HepG2 (cell line): ENCODE data around the gene CCDC180. TPM values are rescaled to one million over a fixed set of nuclear protein-coding genes. Genes with fewer than 3 reads are reported as not detected.
A peak's percentile ranks its signal among the peaks of the same experiment; 100 is the strongest.

ENCODE experiments used
- ATAC-seq: fragments of 200-7000 bp; cut with Tn5 transposase; 3 replicates; pipeline ENCODE4 v1.9.1; 2020; ENCODE audit warnings: mild to moderate bottlenecking, moderate library complexity
- BruUV-seq: library from RNA; stranded (reverse); fragments of 400-500 nt; replicated peaks from 2 replicates; lab custom pipeline; 2021; lab: Mats Ljungman, UMichigan
- CTCF ChIA-PET: fragments of 300-600 bp; formaldehyde crosslinking; extraction: SDS; loops from one replicate; lab custom pipeline; 2021; ENCODE audit warnings: low total read pairs, inconsistent platforms, low intra/inter-chr PET ratio; lab: Yijun Ruan, JAX
- POLR2A ChIA-PET: fragments of 350-600 bp; sonication (Branson Sonifier 250); formaldehyde crosslinking; loops from one replicate; lab custom pipeline; 2020; ENCODE audit warnings: antibody characterized with exemption, inconsistent platforms; lab: Yijun Ruan, JAX
- DNase-seq: peaks from one replicate; pipeline ENCODE4 v3.0.0-alpha.2; 2015; ENCODE audit warnings: low spot score
- FAIRE-seq: peaks from 3 replicates; lab custom pipeline; 2011; peaks lifted over from hg19 to GRCh38; lab: Jason Lieb, UNC
- H2AFZ ChIP-seq: one replicate; pipeline ENCODE4 v1.6.1; 2011; ENCODE audit warnings: low read length, inconsistent platforms
- H3K27ac ChIP-seq: fragments of 300-600 bp; 3 replicates; pipeline ENCODE4 v1.8.0; 2011; ENCODE audit warnings: mixed run types, mild to moderate bottlenecking, mixed read lengths, low read length, inconsistent platforms; ENCODE audit not compliant: insufficient read depth; ENCODE audit errors: extremely low read length
- H3K27me3 ChIP-seq, 2 experiments: fragments of 200-600 bp in 1 of 2; 2 replicates in 1 of 2; 3 replicates in 1 of 2; pipeline versions ENCODE4 v1.6.0 to v1.8.0; 2011; ENCODE audit warnings: low read length in 2 of 2, mild to moderate bottlenecking in 2 of 2, moderate library complexity in 2 of 2, inconsistent platforms in 1 of 2; ENCODE audit not compliant: insufficient read depth in 2 of 2, control insufficient read depth in 1 of 2
- H3K36me3 ChIP-seq, 2 experiments: fragments of 200-600 bp in 1 of 2; replicated peaks in 1 of 2; 2 replicates in 1 of 2; 3 replicates in 1 of 2; pipeline versions ENCODE4 v1.5.1 to v1.8.0; 2011; ENCODE audit warnings: low read length in 2 of 2, inconsistent platforms in 1 of 2; ENCODE audit not compliant: insufficient read depth in 2 of 2, control insufficient read depth in 1 of 2
- H3K4me1 ChIP-seq: 2 replicates; pipeline ENCODE4 v1.5.1; 2012; ENCODE audit warnings: low read length, inconsistent platforms; ENCODE audit not compliant: insufficient read depth
- H3K4me2 ChIP-seq: 2 replicates; pipeline ENCODE4 v1.6.0; 2011; ENCODE audit warnings: low read depth, low read length, inconsistent platforms
- H3K4me3 ChIP-seq, 3 experiments: fragments of 200-600 bp in 1 of 3; sonication (generic), shearing (Covaris generic) in 1 of 3; replicated peaks in 1 of 3; 2 replicates each; pipeline ENCODE4 v1.5.1; 2011 to 2016; ENCODE audit warnings: low read length in 3 of 3, inconsistent platforms in 2 of 3, low read depth in 2 of 3, mild to moderate bottlenecking in 2 of 3, control low read depth in 1 of 3, mixed read lengths in 1 of 3; ENCODE audit not compliant: insufficient read depth in 1 of 3
- H3K79me2 ChIP-seq: one replicate; pipeline ENCODE4 v1.6.1; 2011; ENCODE audit warnings: low read length, inconsistent platforms; ENCODE audit not compliant: insufficient read depth
- H3K9ac ChIP-seq: 2 replicates; pipeline ENCODE4 v1.6.0; 2011; ENCODE audit warnings: mild to moderate bottlenecking, low read depth, low read length, inconsistent platforms; ENCODE audit not compliant: insufficient read depth
- H3K9me3 ChIP-seq: 2 replicates; pipeline ENCODE4 v1.5.1; 2012; ENCODE audit warnings: mild to moderate bottlenecking, low read length
- H4K20me1 ChIP-seq: 2 replicates; pipeline ENCODE4 v1.6.0; 2011; ENCODE audit warnings: inconsistent platforms, mild to moderate bottlenecking, low read length, moderate library complexity; ENCODE audit not compliant: insufficient read depth
- CBX1 ChIP-seq: IDR thresholded peaks from one replicate; pipeline ENCODE4 v1.6.1; 2016; ENCODE audit warnings: antibody characterized with exemption, low read depth
- IRX3 ChIP-seq: sonication (generic); formaldehyde crosslinking; IDR thresholded peaks from 2 replicates; pipeline ENCODE4 v1.8.1; 2023; ENCODE audit warnings: mild to moderate bottlenecking, low read depth, missing genetic modification reagents, borderline replicate concordance
- REXO4 ChIP-seq: sonication (generic); formaldehyde crosslinking; IDR thresholded peaks from 2 replicates; pipeline ENCODE4 v1.8.0; 2022; ENCODE audit warnings: missing genetic modification reagents, mild to moderate bottlenecking, borderline replicate concordance
- SAP130 ChIP-seq: IDR thresholded peaks from 2 replicates; pipeline ENCODE4 v1.6.1; 2016; ENCODE audit warnings: low read depth
- SKI ChIP-seq: fragments of 450-650 bp; IDR thresholded peaks from one replicate; pipeline ENCODE4 v1.6.1; 2018; ENCODE audit warnings: mild to moderate bottlenecking; ENCODE audit not compliant: partially characterized antibody
- SNAPC2 ChIP-seq: sonication (generic); formaldehyde crosslinking; IDR thresholded peaks from 2 replicates; pipeline ENCODE4 v1.8.1; 2022; ENCODE audit warnings: mild to moderate bottlenecking, missing genetic modification reagents
- ZFP37 ChIP-seq: sonication (generic); formaldehyde crosslinking; IDR thresholded peaks from 2 replicates; pipeline ENCODE4 v1.4.0; 2020; ENCODE audit warnings: missing genetic modification reagents, borderline replicate concordance
- ZMYM3 ChIP-seq: sonication (generic); formaldehyde crosslinking; IDR thresholded peaks from 2 replicates; pipeline ENCODE4 v1.5.1; 2020; ENCODE audit warnings: mild to moderate bottlenecking, missing genetic modification reagents
- ZNF484 ChIP-seq: sonication (generic); formaldehyde crosslinking; IDR thresholded peaks from 2 replicates; pipeline ENCODE4 v1.5.1; 2020; ENCODE audit warnings: mild to moderate bottlenecking, low read depth, missing genetic modification reagents, borderline replicate concordance
- ZNF629 ChIP-seq: sonication (generic); formaldehyde crosslinking; conservative IDR thresholded peaks from 2 replicates; pipeline ENCODE4 v1.5.0; 2020; ENCODE audit warnings: missing genetic modification reagents
- ZNF678 ChIP-seq: sonication (generic); formaldehyde crosslinking; IDR thresholded peaks from 2 replicates; pipeline ENCODE4 v1.4.0; 2020; ENCODE audit warnings: mild to moderate bottlenecking, missing genetic modification reagents
- ZNF7 ChIP-seq: IDR thresholded peaks from 2 replicates; pipeline ENCODE4 v1.6.1; 2016; ENCODE audit warnings: missing biosample characterization, missing genetic modification reagents
- ZNF782 ChIP-seq: sonication (generic); formaldehyde crosslinking; IDR thresholded peaks from 2 replicates; pipeline ENCODE4 v1.4.0; 2020; ENCODE audit warnings: missing genetic modification reagents, mild to moderate bottlenecking, borderline replicate concordance
- WGBS: methylation state at CpG from one replicate; pipeline ENCODE4 v1.1.6; 2017; ENCODE audit warnings: low lambda C conversion rate; 5-methylcytosine and 5-hydroxymethylcytosine counted together
- in situ Hi-C: cut with HindIII; loops from 2 replicates; pipeline ENCODE4 v1.10.0; 2017; ENCODE audit warnings: low pct_unique_long_range_greater_than_20kb; ENCODE audit not compliant: extremely low pct_ligation_motif_present
- intact Hi-C: fragments of 100-400 bp; cut with micrococcal nuclease; formaldehyde crosslinking; loops from one replicate; pipeline ENCODE4 v1.10.0; 2022; ENCODE audit not compliant: unreplicated experiment
- polyA plus RNA-seq, 8 experiments: library from polyadenylated mRNA; depleted of rRNA in 3 of 8; stranded (reverse) in 7 of 8; unstranded in 1 of 8; fragments of >200 nt; fragmentation: Illumina TruSeq in 4 of 8; extraction: Trizol in 4 of 8; gene quantifications; 2 replicates each; pipeline versions ENCODE4 v1.2.1 to v1.2.3, GENCODE V29; 2011 to 2016; ENCODE audit warnings: low read depth in 4 of 8, missing spikeins in 1 of 8, mixed read lengths in 1 of 8; ENCODE audit not compliant: insufficient read depth in 1 of 8
- total RNA-seq, 5 experiments: library from RNA; depleted of rRNA; stranded (reverse); fragments of >200 nt; fragmentation: Illumina TruSeq; extraction: Trizol; gene quantifications; 2 replicates each; pipeline ENCODE4 v1.2.3, GENCODE V29; 2016; ENCODE audit warnings: low read depth in 1 of 5
- TF ChIP-seq, protein P1 (sequence below): sonication (generic); formaldehyde crosslinking; IDR thresholded peaks from 2 replicates; pipeline ENCODE4 v1.4.0; 2020; ENCODE audit warnings: missing genetic modification reagents

CCDC180 gene
- total and polyA plus RNA-seq, 2 of the 13 experiments (the other 11 are each of a cell fraction or from before 2014, with no cell fraction given) = 2.2 to 2.5 TPM

DNA sequence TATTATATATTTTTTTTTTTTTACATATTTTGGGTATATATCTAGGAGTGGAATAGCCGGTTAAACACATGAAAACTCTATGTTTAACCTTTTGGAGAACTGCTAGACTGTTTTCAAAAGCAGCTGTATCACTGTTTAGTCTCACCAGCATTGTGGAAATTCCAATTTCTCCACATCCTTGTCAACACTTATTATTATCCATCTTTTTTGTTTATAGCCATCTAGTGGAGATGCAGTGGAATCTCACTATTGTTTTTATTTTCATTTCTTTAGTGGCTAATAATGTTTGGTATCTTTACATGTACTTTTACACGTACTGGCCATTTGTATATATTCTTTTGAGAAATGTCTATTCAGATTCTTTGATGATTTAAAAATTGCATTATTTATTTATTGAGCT lies 22.7 kb upstream of the CCDC180 start:
- POLR2A ChIA-PET = no interaction called here
- peaks cover 14% of the 10 kb centered on the region for H3K9me3 ChIP-seq
- no peaks in the 10 kb centered on the region for H3K27me3 ChIP-seq
- in situ Hi-C loops = no loop called here
- H3K4me1 ChIP-seq = no peaks in the 10 kb centered on the region
- CTCF ChIA-PET = no interaction called here
- intact Hi-C loops = no loop called here
- no peak for ATAC-seq
- H3K4me2 ChIP-seq = no peak overlapping the region
- no peaks in the 10 kb centered on the region for H3K79me2 ChIP-seq
- TF ChIP-seq ZNF7 (CRISPR knock-in tag) (peak; percentile 99), SKI (no peak)
- peaks cover 3 to 12% of the 10 kb centered on the region in 2 experiments; a peak in 4 of 5 replicates for H3K36me3 ChIP-seq
- no peak overlapping the region for H3K4me3 ChIP-seq
- H3K9ac ChIP-seq = no peak overlapping the region
- H3K27ac ChIP-seq = no peak overlapping the region
- H4K20me1 ChIP-seq = no peaks in the 10 kb centered on the region
- 55% methylated on average over 2 of the region's 2 CpGs for WGBS
- BruUV-seq = no TSS peak
- FAIRE-seq = no peak
- DNase-seq = no peak
- no peak overlapping the region for H2AFZ ChIP-seq

DNA sequence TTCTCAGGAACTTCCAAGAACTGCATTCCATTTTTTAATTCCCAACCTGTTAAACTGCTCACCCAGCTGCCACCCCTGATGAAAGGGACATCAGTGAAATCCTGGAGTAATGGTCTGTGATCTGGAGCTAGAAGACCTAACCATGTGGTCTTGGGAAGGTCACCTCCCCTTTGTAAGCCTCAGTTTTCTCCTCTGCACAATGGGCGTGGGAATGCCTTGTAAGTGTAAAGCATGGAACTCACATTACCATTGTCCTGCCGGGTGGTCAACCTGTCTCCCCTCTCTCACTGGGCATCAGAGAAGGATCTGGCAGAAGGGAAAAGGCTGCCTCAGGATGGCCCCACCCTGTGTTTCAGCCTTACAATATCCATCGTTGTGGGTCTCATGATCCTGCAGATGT lies 15.3 kb upstream of the CCDC180 start:
- ChIA-PET CTCF (no interaction called here), POLR2A (no interaction called here)
- H3K4me1 ChIP-seq = peaks cover 33% of the 10 kb centered on the region
- H3K9me3 ChIP-seq = no peaks in the 10 kb centered on the region
- in situ Hi-C loops (no loop called here), intact Hi-C loops (no loop called here)
- H4K20me1 ChIP-seq = no peaks in the 10 kb centered on the region
- no peak overlapping the region for H3K4me3 ChIP-seq
- ATAC-seq (no peak), FAIRE-seq (no peak), DNase-seq (no peak)
- no peaks in the 10 kb centered on the region for H3K79me2 ChIP-seq
- H3K4me2 ChIP-seq = no peak overlapping the region
- no TSS peak for BruUV-seq
- H3K9ac ChIP-seq = no peak overlapping the region
- WGBS = 83% methylated on average over 1 of the region's 3 CpGs
- no peaks in the 10 kb centered on the region for H3K27me3 ChIP-seq
- no peak overlapping the region for H3K27ac ChIP-seq
- no peak overlapping the region for H2AFZ ChIP-seq
- peaks cover 3 to 12% of the 10 kb centered on the region in 2 experiments; a peak in 2 of 5 replicates for H3K36me3 ChIP-seq
- TF ChIP-seq ZNF484 (CRISPR knock-in tag) (no peak), SAP130 (no peak), IRX3 (CRISPR knock-in tag) (no peak), ZNF782 (CRISPR knock-in tag) (no peak), ZMYM3 (CRISPR knock-in tag) (peak; percentile 47; the same call in 1 of the 2 replicates), SNAPC2 (CRISPR knock-in tag) (no peak), REXO4 (CRISPR knock-in tag) (no peak), ZNF629 (CRISPR knock-in tag) (peak; percentile 91), CBX1 (no peak), ZNF678 (no peak), ZFP37 (CRISPR knock-in tag) (no peak)
- TF ChIP-seq, protein P1, sequence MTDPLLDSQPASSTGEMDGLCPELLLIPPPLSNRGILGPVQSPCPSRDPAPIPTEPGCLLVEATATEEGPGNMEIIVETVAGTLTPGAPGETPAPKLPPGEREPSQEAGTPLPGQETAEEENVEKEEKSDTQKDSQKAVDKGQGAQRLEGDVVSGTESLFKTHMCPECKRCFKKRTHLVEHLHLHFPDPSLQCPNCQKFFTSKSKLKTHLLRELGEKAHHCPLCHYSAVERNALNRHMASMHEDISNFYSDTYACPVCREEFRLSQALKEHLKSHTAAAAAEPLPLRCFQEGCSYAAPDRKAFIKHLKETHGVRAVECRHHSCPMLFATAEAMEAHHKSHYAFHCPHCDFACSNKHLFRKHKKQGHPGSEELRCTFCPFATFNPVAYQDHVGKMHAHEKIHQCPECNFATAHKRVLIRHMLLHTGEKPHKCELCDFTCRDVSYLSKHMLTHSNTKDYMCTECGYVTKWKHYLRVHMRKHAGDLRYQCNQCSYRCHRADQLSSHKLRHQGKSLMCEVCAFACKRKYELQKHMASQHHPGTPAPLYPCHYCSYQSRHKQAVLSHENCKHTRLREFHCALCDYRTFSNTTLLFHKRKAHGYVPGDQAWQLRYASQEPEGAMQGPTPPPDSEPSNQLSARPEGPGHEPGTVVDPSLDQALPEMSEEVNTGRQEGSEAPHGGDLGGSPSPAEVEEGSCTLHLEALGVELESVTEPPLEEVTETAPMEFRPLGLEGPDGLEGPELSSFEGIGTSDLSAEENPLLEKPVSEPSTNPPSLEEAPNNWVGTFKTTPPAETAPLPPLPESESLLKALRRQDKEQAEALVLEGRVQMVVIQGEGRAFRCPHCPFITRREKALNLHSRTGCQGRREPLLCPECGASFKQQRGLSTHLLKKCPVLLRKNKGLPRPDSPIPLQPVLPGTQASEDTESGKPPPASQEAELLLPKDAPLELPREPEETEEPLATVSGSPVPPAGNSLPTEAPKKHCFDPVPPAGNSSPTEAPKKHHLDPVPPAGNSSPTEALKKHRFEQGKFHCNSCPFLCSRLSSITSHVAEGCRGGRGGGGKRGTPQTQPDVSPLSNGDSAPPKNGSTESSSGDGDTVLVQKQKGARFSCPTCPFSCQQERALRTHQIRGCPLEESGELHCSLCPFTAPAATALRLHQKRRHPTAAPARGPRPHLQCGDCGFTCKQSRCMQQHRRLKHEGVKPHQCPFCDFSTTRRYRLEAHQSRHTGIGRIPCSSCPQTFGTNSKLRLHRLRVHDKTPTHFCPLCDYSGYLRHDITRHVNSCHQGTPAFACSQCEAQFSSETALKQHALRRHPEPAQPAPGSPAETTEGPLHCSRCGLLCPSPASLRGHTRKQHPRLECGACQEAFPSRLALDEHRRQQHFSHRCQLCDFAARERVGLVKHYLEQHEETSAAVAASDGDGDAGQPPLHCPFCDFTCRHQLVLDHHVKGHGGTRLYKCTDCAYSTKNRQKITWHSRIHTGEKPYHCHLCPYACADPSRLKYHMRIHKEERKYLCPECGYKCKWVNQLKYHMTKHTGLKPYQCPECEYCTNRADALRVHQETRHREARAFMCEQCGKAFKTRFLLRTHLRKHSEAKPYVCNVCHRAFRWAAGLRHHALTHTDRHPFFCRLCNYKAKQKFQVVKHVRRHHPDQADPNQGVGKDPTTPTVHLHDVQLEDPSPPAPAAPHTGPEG (CRISPR knock-in tag) = no peak
